Measurements from ENCODE around the gene DCPS. TPM values are rescaled to one million over a fixed set of nuclear protein-coding genes. Genes with fewer than 3 reads are reported as not detected.
A peak's percentile ranks its signal among the peaks of the same experiment; 100 is the strongest.

DCPS gene
- total RNA-seq, 3 donors from 2014 or later, result 8.8 to 11.7 (median 9.6) TPM

GRCh38 chr11:126341760-126342161, 37.9 kb downstream of the DCPS start:
- H3K4me1 ChIP-seq, result no peaks in the 10 kb centered on the region
- no peaks in the 10 kb centered on the region for H3K27me3 ChIP-seq
- H3K4me3 ChIP-seq, result no peak overlapping the region
- no peak for DNase-seq (ENCODE audit: low spot score in 2 of 2)
- H3K27ac ChIP-seq, result no peak overlapping the region
- intact Hi-C loops (cut with DNase I; ENCODE audit: low total_unique reads), result no loop called here
- H3K9me3 ChIP-seq, result no peaks in the 10 kb centered on the region
- no peak for TF ChIP-seq POLR2A (IDR thresholded peaks at IDR 0.05)
- no peak for TF ChIP-seq POLR2AphosphoS5 (IDR thresholded peaks at IDR 0.05)
- TF ChIP-seq CTCF (IDR thresholded peaks at IDR 0.05), result no peak
- no peaks in the 10 kb centered on the region for H3K36me3 ChIP-seq

GRCh38 chr11:126343051-126343450, 39.2 kb downstream of the DCPS start:
- no peak overlapping the region for H3K27ac ChIP-seq
- H3K4me1 ChIP-seq, result no peaks in the 10 kb centered on the region
- TF ChIP-seq POLR2AphosphoS5 (IDR thresholded peaks at IDR 0.05) (no peak), CTCF (IDR thresholded peaks at IDR 0.05) (no peak), POLR2A (IDR thresholded peaks at IDR 0.05) (no peak)
- H3K4me3 ChIP-seq, result no peak overlapping the region
- no peak for DNase-seq (ENCODE audit: low spot score in 2 of 2)
- H3K27me3 ChIP-seq, result no peaks in the 10 kb centered on the region
- H3K9me3 ChIP-seq, result no peaks in the 10 kb centered on the region
- no peaks in the 10 kb centered on the region for H3K36me3 ChIP-seq
- intact Hi-C loops (cut with DNase I; ENCODE audit: low total_unique reads), result no loop called here

GRCh38 chr11:126344141-126345080, 40.6 kb downstream of the DCPS start:
- no peaks in the 10 kb centered on the region for H3K27me3 ChIP-seq
- DNase-seq (ENCODE audit: low spot score in 2 of 2), result no peak
- peak overlapping the region; percentile 82 to 88 for H3K27ac ChIP-seq
- TF ChIP-seq POLR2A (IDR thresholded peaks at IDR 0.05) (no peak), CTCF (IDR thresholded peaks at IDR 0.05) (no peak), POLR2AphosphoS5 (IDR thresholded peaks at IDR 0.05) (no peak)
- H3K4me1 ChIP-seq, result no peaks in the 10 kb centered on the region
- intact Hi-C loops (cut with DNase I; ENCODE audit: low total_unique reads), result no loop called here
- no peaks in the 10 kb centered on the region for H3K9me3 ChIP-seq
- no peak overlapping the region for H3K4me3 ChIP-seq
- H3K36me3 ChIP-seq, result no peaks in the 10 kb centered on the region

- no peaks in the 10 kb centered on the region for H3K9me3 ChIP-seq
- DNase-seq (ENCODE audit: low spot score in 2 of 2), result no peak
- H3K4me1 ChIP-seq, result no peaks in the 10 kb centered on the region
- H3K36me3 ChIP-seq, result no peaks in the 10 kb centered on the region
- TF ChIP-seq CTCF (IDR thresholded peaks at IDR 0.05) (no peak), POLR2AphosphoS5 (IDR thresholded peaks at IDR 0.05) (no peak)
- intact Hi-C loops (cut with DNase I; ENCODE audit: low total_unique reads), result no loop called here
- no peaks in the 10 kb centered on the region for H3K27me3 ChIP-seq
- no peak overlapping the region for H3K4me3 ChIP-seq
- peak overlapping the region; percentile 82 to 88 for H3K27ac ChIP-seq
These were observed 41.4 kb downstream of the DCPS start for GRCh38 chr11:126345283-126345682.

GRCh38 chr11:126345759-126346585, 42.1 kb downstream of the DCPS start:
- H3K4me3 ChIP-seq, result no peak overlapping the region
- H3K9me3 ChIP-seq, result no peaks in the 10 kb centered on the region
- DNase-seq (ENCODE audit: low spot score in 2 of 2), result no peak
- H3K4me1 ChIP-seq, result no peaks in the 10 kb centered on the region
- H3K27ac ChIP-seq, result peak overlapping the region; percentile 82 to 88
- TF ChIP-seq CTCF (IDR thresholded peaks at IDR 0.05) (no peak), POLR2AphosphoS5 (IDR thresholded peaks at IDR 0.05) (no peak), POLR2A (IDR thresholded peaks at IDR 0.05) (no peak)
- no peaks in the 10 kb centered on the region for H3K36me3 ChIP-seq
- H3K27me3 ChIP-seq, result no peaks in the 10 kb centered on the region
- intact Hi-C loops (cut with DNase I; ENCODE audit: low total_unique reads), result no loop called here
